ENCODE results near the gene FARS2.

Gene FARS2

DNA sequence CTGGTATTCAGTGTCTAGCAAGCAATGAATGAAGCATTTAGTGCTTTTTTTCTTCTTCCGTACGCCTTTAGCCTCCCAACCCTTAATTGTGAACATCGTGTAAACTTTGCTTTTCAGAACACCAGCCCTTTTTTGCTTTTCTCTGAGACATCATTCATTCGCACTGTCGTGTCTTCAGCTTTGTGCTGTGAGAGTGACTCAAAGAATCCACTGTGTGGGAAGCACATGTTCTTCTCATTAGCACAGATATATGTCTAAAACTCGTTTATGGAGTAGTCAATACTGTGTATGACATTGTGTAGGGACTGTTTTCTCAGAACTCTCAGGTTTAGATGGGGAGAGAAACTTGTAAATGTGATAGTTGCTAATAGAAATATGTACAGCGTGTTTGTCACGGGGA is 279.1 kb downstream of the FARS2 start:
- no peak overlapping the region for H3K27ac ChIP-seq
- TF ChIP-seq, protein P1, sequence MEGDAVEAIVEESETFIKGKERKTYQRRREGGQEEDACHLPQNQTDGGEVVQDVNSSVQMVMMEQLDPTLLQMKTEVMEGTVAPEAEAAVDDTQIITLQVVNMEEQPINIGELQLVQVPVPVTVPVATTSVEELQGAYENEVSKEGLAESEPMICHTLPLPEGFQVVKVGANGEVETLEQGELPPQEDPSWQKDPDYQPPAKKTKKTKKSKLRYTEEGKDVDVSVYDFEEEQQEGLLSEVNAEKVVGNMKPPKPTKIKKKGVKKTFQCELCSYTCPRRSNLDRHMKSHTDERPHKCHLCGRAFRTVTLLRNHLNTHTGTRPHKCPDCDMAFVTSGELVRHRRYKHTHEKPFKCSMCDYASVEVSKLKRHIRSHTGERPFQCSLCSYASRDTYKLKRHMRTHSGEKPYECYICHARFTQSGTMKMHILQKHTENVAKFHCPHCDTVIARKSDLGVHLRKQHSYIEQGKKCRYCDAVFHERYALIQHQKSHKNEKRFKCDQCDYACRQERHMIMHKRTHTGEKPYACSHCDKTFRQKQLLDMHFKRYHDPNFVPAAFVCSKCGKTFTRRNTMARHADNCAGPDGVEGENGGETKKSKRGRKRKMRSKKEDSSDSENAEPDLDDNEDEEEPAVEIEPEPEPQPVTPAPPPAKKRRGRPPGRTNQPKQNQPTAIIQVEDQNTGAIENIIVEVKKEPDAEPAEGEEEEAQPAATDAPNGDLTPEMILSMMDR (IDR thresholded peaks at IDR 0.05) = no peak
- H3K4me3 ChIP-seq = no peak overlapping the region
- DNase-seq (ENCODE audit: low spot score) = no peak

DNA sequence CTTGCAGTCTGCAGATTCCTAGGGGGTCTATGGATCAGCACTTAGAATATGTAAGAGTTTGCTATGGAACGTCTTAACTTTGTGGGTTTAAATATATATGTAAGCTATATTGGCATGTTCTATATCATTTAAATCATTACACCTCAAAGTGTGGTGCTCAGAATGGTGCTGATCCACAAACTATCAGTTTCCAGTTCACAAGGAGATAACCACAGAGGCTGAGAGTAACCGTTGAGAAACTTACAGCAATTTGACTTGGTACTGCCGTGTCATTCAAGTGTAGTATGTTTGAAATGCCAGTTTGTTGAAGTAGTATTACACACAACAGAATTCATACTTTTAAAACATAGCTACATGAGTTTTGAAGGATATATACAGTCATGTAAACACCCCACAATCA is 279.7 kb downstream of the FARS2 start:
- Histone ChIP-seq H3K27ac (no peak overlapping the region), H3K4me3 (no peak overlapping the region)
- TF ChIP-seq, protein P1 (IDR thresholded peaks at IDR 0.05) = no peak
- no peak for DNase-seq (ENCODE audit: low spot score)

- Histone ChIP-seq H3K27ac (no peak overlapping the region), H3K4me3 (no peak overlapping the region)
- DNase-seq (ENCODE audit: low spot score) = no peak
- TF ChIP-seq, protein P1 (IDR thresholded peaks at IDR 0.05) = no peak
Observed at GRCh38 chr6:5541751-5542432, 280.6 kb downstream of the FARS2 start.

DNA sequence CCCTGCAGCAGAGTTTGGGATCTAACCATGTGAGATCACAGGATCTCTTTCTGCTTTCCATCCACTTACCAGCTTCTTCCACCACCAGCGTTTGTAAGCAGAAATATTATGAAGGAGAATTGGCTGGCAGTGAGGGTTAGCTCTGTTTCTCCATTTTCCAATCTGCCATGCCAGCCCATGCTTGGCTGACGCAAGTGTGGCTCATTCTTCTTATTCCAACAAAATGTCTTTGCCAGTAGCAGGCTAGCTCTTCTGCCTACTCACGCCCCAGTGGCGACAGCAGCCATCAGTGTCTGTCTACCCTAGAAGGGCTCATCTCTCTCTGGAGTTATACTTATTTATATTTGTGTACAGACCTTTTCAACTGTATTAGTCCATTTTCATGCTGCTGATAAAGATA is 286.2 kb downstream of the FARS2 start:
- Histone ChIP-seq H3K27ac (no peak overlapping the region), H3K4me3 (no peak overlapping the region)
- DNase-seq (ENCODE audit: low spot score) = no peak
- TF ChIP-seq, protein P1 (IDR thresholded peaks at IDR 0.05) = no peak

- no peak for DNase-seq (ENCODE audit: low spot score)
- H3K4me3 ChIP-seq = no peak overlapping the region
- TF ChIP-seq, protein P1 (IDR thresholded peaks at IDR 0.05) = no peak
- H3K27ac ChIP-seq = no peak overlapping the region
Observed at GRCh38 chr6:5550631-5551030, 289.3 kb downstream of the FARS2 start.

- no peak overlapping the region for H3K4me3 ChIP-seq
- TF ChIP-seq, protein P1 (IDR thresholded peaks at IDR 0.05) = no peak
- DNase-seq (ENCODE audit: low spot score) = no peak
Observed at GRCh38 chr6:5552243-5552642, 290.9 kb downstream of the FARS2 start.

DNA sequence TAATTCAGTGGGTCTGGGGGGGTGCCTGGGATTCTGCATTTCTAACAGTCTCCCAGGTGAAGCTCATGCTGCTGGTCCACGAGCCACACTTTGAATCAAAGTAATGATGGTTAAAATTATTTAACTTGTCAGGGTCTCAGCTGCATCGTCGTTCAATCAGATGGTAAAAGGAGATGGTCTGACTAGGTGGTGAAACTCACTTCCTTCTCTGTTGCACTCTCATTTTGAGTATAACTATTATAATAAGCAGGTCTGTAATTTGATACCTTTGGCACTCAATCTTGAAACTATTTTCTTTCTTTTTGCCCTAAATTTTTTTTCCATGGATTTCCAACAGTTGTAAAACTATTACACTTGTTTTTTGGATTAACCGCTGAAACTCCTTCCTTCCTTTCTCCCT is 292.5 kb downstream of the FARS2 start:
- DNase-seq (ENCODE audit: low spot score) = no peak
- H3K27ac ChIP-seq = no peak overlapping the region
- TF ChIP-seq, protein P1 (IDR thresholded peaks at IDR 0.05) = no peak
- H3K4me3 ChIP-seq = no peak overlapping the region

More at GRCh38 chr6:5552243-5552642, 290.9 kb downstream of the FARS2 start:
- no peak overlapping the region for H3K27ac ChIP-seq

Measured in coronary artery (tissue), 2 donors.